Parathyroid adenoma (tissue), 2 donors: ENCODE results near the gene ROR2.
A peak's percentile ranks its signal among the peaks of the same experiment; 100 is the strongest.

Experiments used
- H2AFZ ChIP-seq: fragments of 300-600 bp; sonication (generic); one replicate; pipeline ENCODE4 v1.7.0; 2017; ENCODE audit warnings: antibody characterized with exemption, mild to moderate bottlenecking
- H3K27ac ChIP-seq: fragments of 300-600 bp; sonication (generic); one replicate; pipeline ENCODE4 v1.7.0; 2017
- H3K27me3 ChIP-seq: fragments of 300-600 bp; sonication (generic); one replicate; pipeline ENCODE4 v1.7.0; 2017; ENCODE audit warnings: low read length; ENCODE audit not compliant: control insufficient read depth, insufficient read depth
- H3K36me3 ChIP-seq: fragments of 300-600 bp; sonication (generic); one replicate; pipeline ENCODE4 v1.7.0; 2017; ENCODE audit warnings: low read length; ENCODE audit not compliant: control insufficient read depth, insufficient read depth
- H3K4me1 ChIP-seq: fragments of 300-600 bp; sonication (generic); one replicate; pipeline ENCODE4 v1.7.0; 2017; ENCODE audit warnings: control low read depth
- H3K4me2 ChIP-seq: fragments of 300-600 bp; sonication (generic); one replicate; pipeline ENCODE4 v1.7.0; 2017; ENCODE audit warnings: low read length
- H3K4me3 ChIP-seq: fragments of 300-600 bp; sonication (generic); one replicate; pipeline ENCODE4 v1.7.0; 2017; ENCODE audit warnings: low read depth, low read length
- H3K79me2 ChIP-seq: fragments of 300-600 bp; sonication (generic); one replicate; pipeline ENCODE4 v1.7.0; 2017; ENCODE audit warnings: control low read depth
- H3K9ac ChIP-seq: fragments of 300-600 bp; sonication (generic); one replicate; pipeline ENCODE4 v1.7.0; 2017; ENCODE audit warnings: mild to moderate bottlenecking
- H3K9me3 ChIP-seq: fragments of 300-600 bp; sonication (generic); one replicate; pipeline ENCODE4 v1.7.0; 2017; ENCODE audit warnings: low read length; ENCODE audit not compliant: control insufficient read depth
- TF ChIP-seq, protein P1 (sequence below): fragments of 300-600 bp; sonication (generic); IDR thresholded peaks from one replicate; pipeline ENCODE4 v1.7.0; 2017; ENCODE audit warnings: antibody characterized with exemption, mild to moderate bottlenecking
- donor health status: primary hyperparathyroidism.

Gene ROR2

GRCh38 chr9:91755761-91756509 is 194.1 kb downstream of the ROR2 start:
- Histone ChIP-seq H3K9ac (no peak overlapping the region), H3K27ac (no peak overlapping the region), H3K79me2 (no peaks in the 10 kb centered on the region), H3K4me3 (no peak overlapping the region), H3K9me3 (no peaks in the 10 kb centered on the region), H3K4me1 (no peaks in the 10 kb centered on the region), H3K27me3 (no peaks in the 10 kb centered on the region), H3K36me3 (no peaks in the 10 kb centered on the region), H2AFZ (no peak overlapping the region), H3K4me2 (no peak overlapping the region)
- TF ChIP-seq, protein P1, sequence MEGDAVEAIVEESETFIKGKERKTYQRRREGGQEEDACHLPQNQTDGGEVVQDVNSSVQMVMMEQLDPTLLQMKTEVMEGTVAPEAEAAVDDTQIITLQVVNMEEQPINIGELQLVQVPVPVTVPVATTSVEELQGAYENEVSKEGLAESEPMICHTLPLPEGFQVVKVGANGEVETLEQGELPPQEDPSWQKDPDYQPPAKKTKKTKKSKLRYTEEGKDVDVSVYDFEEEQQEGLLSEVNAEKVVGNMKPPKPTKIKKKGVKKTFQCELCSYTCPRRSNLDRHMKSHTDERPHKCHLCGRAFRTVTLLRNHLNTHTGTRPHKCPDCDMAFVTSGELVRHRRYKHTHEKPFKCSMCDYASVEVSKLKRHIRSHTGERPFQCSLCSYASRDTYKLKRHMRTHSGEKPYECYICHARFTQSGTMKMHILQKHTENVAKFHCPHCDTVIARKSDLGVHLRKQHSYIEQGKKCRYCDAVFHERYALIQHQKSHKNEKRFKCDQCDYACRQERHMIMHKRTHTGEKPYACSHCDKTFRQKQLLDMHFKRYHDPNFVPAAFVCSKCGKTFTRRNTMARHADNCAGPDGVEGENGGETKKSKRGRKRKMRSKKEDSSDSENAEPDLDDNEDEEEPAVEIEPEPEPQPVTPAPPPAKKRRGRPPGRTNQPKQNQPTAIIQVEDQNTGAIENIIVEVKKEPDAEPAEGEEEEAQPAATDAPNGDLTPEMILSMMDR: no peak

DNA sequence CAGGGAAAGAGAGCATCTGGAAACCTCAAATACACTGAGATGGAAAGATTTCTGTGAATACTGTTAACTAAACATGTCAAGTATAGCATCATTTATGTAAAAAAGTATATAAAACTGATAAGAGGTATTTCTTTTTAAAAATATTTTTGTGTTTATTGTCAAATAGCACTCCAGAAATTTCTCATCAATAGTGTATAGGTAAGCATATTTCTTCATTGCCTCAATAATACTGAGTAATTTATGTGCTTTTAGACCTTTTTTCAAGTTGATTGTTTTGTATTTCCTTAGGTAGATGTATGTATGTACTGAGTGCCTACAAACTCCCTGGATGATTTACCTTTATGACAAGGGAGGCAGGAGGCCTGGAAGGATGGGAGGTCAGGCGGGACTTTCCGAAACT is 196.3 kb downstream of the ROR2 start:
- H3K9ac ChIP-seq: no peak overlapping the region
- no peaks in the 10 kb centered on the region for H3K79me2 ChIP-seq
- H3K4me2 ChIP-seq: no peak overlapping the region
- no peaks in the 10 kb centered on the region for H3K9me3 ChIP-seq
- no peak overlapping the region for H3K27ac ChIP-seq
- no peak overlapping the region for H3K4me3 ChIP-seq
- TF ChIP-seq, protein P1: no peak
- no peak overlapping the region for H2AFZ ChIP-seq
- no peaks in the 10 kb centered on the region for H3K36me3 ChIP-seq
- no peaks in the 10 kb centered on the region for H3K27me3 ChIP-seq
- no peaks in the 10 kb centered on the region for H3K4me1 ChIP-seq

- H3K4me1 ChIP-seq: no peaks in the 10 kb centered on the region
- H3K27me3 ChIP-seq: no peaks in the 10 kb centered on the region
- H3K9me3 ChIP-seq: no peaks in the 10 kb centered on the region
- no peaks in the 10 kb centered on the region for H3K79me2 ChIP-seq
- no peak overlapping the region for H3K27ac ChIP-seq
- H3K9ac ChIP-seq: no peak overlapping the region
- TF ChIP-seq, protein P1: no peak
- no peak overlapping the region for H3K4me2 ChIP-seq
- no peak overlapping the region for H2AFZ ChIP-seq
- H3K4me3 ChIP-seq: no peak overlapping the region
- no peaks in the 10 kb centered on the region for H3K36me3 ChIP-seq
Observed at GRCh38 chr9:91751922-91752321, 198.1 kb downstream of the ROR2 start.

DNA sequence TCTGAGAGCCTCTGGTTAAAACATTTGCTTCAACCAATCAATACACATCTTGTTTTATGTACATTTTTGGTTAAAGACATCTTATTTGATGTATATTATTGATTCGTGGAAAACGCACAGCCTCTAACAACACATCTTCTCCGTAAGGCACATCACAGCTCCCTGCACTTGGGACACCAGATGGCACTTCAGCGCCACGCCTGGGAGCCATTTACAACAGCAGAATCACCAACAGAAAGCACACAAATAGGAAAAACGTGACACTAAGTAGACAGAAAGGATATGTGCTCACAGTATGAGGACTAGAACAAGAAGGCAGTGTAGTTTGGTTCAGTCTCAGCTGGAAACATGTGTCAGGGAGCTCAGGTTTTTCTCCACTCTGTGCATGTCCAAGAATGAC is 199.7 kb downstream of the ROR2 start:
- no peaks in the 10 kb centered on the region for H3K36me3 ChIP-seq
- H3K4me1 ChIP-seq: peaks cover 4% of the 10 kb centered on the region
- H3K4me3 ChIP-seq: no peak overlapping the region
- H3K4me2 ChIP-seq: no peak overlapping the region
- H3K27me3 ChIP-seq: no peaks in the 10 kb centered on the region
- H3K27ac ChIP-seq: no peak overlapping the region
- H3K9me3 ChIP-seq: no peaks in the 10 kb centered on the region
- TF ChIP-seq, protein P1: no peak
- H3K9ac ChIP-seq: no peak overlapping the region
- no peaks in the 10 kb centered on the region for H3K79me2 ChIP-seq
- H2AFZ ChIP-seq: no peak overlapping the region

DNA sequence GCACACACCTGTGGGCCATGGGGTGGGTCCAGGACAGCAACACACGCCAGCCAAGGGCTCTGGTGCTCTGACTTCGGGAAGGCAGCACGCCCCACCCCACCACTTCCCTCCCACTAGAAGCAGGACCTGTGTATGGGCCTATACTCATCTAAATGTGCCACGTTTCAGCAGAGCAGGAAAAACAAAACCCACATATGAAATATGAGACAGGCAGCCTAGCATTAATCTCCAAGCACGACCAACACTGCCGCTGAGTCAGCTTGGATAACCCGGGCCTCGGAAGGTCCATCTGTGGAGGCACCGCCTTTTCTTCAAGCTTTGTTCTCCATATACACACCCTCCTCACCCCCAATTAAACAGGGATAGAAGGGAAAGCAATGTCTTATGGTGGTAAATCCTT is 203.1 kb downstream of the ROR2 start:
- H3K4me1 ChIP-seq: peaks cover 4% of the 10 kb centered on the region

More for the DNA sequence above, 203.1 kb downstream of the ROR2 start:
- TF ChIP-seq, protein P1: no peak
- no peak overlapping the region for H3K4me2 ChIP-seq
- no peaks in the 10 kb centered on the region for H3K9me3 ChIP-seq
- no peak overlapping the region for H2AFZ ChIP-seq
- peak overlapping the region; percentile 24 for H3K27ac ChIP-seq
- H3K4me3 ChIP-seq: no peak overlapping the region
- no peaks in the 10 kb centered on the region for H3K36me3 ChIP-seq
- no peaks in the 10 kb centered on the region for H3K27me3 ChIP-seq
- H3K9ac ChIP-seq: no peak overlapping the region
- no peaks in the 10 kb centered on the region for H3K79me2 ChIP-seq
